Pancreas (tissue), 10 donors: Measurements from ENCODE around the gene NRSN2. TPM values are rescaled to one million over a fixed set of nuclear protein-coding genes. Genes with fewer than 3 reads are reported as not detected.

ENCODE experiments used
- ATAC-seq, 4 donors: fragments of 200-7000 bp; cut with Tn5 transposase; one replicate each; pipeline versions ENCODE4 v1.8.0 to v1.9.1; 2020; ENCODE audit warnings: mild to moderate bottlenecking in 4 of 4, moderate library complexity in 4 of 4
- DNase-seq, 6 donors: peaks; one replicate each; pipeline ENCODE4 v3.0.0-alpha.2; 2020
- FAIRE-seq: peaks from 2 replicates; lab custom pipeline; 2012; peaks lifted over from hg19 to GRCh38; lab: Jason Lieb, UNC
- H3K27ac ChIP-seq, 4 donors: fragments of 200-600 bp; sonication (generic); 1 replicate in 3 of 4; 2 replicates in 1 of 4; pipeline versions ENCODE4 v1.5.0 to v1.8.0; 2020
- H3K27me3 ChIP-seq, 4 donors: fragments of 200-600 bp; one replicate each; pipeline ENCODE4 v1.8.0; 2021
- H3K36me3 ChIP-seq, 3 donors: fragments of 200-600 bp; sonication (generic) in 1 of 3; one replicate each; pipeline versions ENCODE4 v1.5.0 to v1.8.0; 2020 to 2021
- H3K4me1 ChIP-seq, 3 donors: fragments of 200-600 bp; one replicate each; pipeline ENCODE4 v1.8.0; 2021
- H3K4me3 ChIP-seq, 4 donors: fragments of 200-600 bp; sonication (generic) in 2 of 4; one replicate each; pipeline versions ENCODE4 v1.5.0 to v1.8.0; 2020 to 2021
- H3K9me3 ChIP-seq, 4 donors: fragments of 200-600 bp; one replicate each; pipeline ENCODE4 v1.8.0; 2021
- CTCF ChIP-seq, 4 donors: fragments of 200-600 bp; sonication (generic) in 3 of 4; IDR thresholded peaks; one replicate each; pipeline versions ENCODE4 v1.5.0 to v1.8.0; 2021; ENCODE audit warnings: antibody characterized with exemption in 4 of 4
- WGBS, 2 donors: extraction: QIAGEN DNeasy Blood & Tissue Kit; methylation state at CpG; one replicate each; pipeline ENCODE4 v1.1.7; 2013; 5-methylcytosine and 5-hydroxymethylcytosine counted together
- intact Hi-C, 3 donors: fragments of 100-400 bp; cut with DNase I; formaldehyde crosslinking; loops; one replicate each; pipeline versions ENCODE4 v1.11.1 to v1.14.2; 2022
- polyA plus RNA-seq, 2 donors: library from polyadenylated mRNA; stranded (reverse); fragments of 200-250 nt; gene quantifications; one replicate each; pipeline ENCODE4 v1.2.3, GENCODE V29; 2013
- total RNA-seq, 6 donors: library from RNA; stranded (reverse); fragmentation: NEBNext Ultra II Directional in 4 of 6; extraction: Animal tissue kit (Norgen Biotek cat#: 25700) in 4 of 6; gene quantifications; one replicate each; pipeline versions ENCODE4 v1.2.1 to v1.2.4, GENCODE V29; 2021 to 2023
- donor health status: healthy with polysubstance abuse.
- donor health status: DM: no; HTN: no; CAD: no; lungs with moderate emphysema.
- donor health status: DM: no; HTN: no; CAD: no.
- donor health status: control.
- donor health status: control.
- donor health status: Bipolar disorder and iron deficiency.
- donor health status: DM: yes; HTN: yes; CAD: no.
- donor health status: DM: no; HTN: no; CAD: no.
- donor health status: DM: no; HTN: no; CAD: no.
- donor health status: DM: yes; HTN: yes; CAD: no.

Gene NRSN2
- total and polyA plus RNA-seq, 8 donors = 10.7 to 41.3 (median 18.2) TPM

- peak; percentile 45 to 70 (median 61) for ATAC-seq
- H3K4me3 ChIP-seq = peak overlapping the region; percentile 53 to 80 (median 65)
- H3K36me3 ChIP-seq = no peaks in the 10 kb centered on the region
- intact Hi-C loops = no loop called here
- DNase-seq = peak in 5 of 6 donors; percentile 43 to 85 (median 80)
- FAIRE-seq = no peak
- H3K27ac ChIP-seq = peak overlapping the region; percentile 69 to 89 (median 79)
- H3K9me3 ChIP-seq = no peaks in the 10 kb centered on the region
- 0 to 1% methylated on average over 81 to 93 of the region's 93 CpGs for WGBS, 2 donors
- no peaks in the 10 kb centered on the region for H3K27me3 ChIP-seq
- no peaks in the 10 kb centered on the region for H3K4me1 ChIP-seq
- no peak for TF ChIP-seq CTCF (IDR thresholded peaks at IDR 0.05)
Observed at GRCh38 chr20:380763-381580, 34.1 kb downstream of the NRSN2 start.

GRCh38 chr20:381581-382290 lies 34.8 kb downstream of the NRSN2 start:
- H3K4me1 ChIP-seq = no peaks in the 10 kb centered on the region
- H3K27me3 ChIP-seq = no peaks in the 10 kb centered on the region
- intact Hi-C loops = no loop called here
- H3K9me3 ChIP-seq = no peaks in the 10 kb centered on the region
- DNase-seq = peak; percentile 81 to 92 (median 85)
- ATAC-seq = peak; percentile 80 to 89 (median 86)
- H3K4me3 ChIP-seq = peak overlapping the region; percentile 53 to 80 (median 65)
- H3K27ac ChIP-seq = peak overlapping the region; percentile 69 to 89 (median 79)
- no peaks in the 10 kb centered on the region for H3K36me3 ChIP-seq
- 1 to 2% methylated on average over 30 to 45 of the region's 49 CpGs for WGBS, 2 donors
- FAIRE-seq = no peak
- TF ChIP-seq CTCF (IDR thresholded peaks at IDR 0.05) = no peak

- Histone ChIP-seq H3K36me3 (no peaks in the 10 kb centered on the region), H3K4me1 (no peaks in the 10 kb centered on the region), H3K27ac (peak overlapping the region in 2 of 4 donors; percentile 75 to 89), H3K27me3 (no peaks in the 10 kb centered on the region), H3K9me3 (no peaks in the 10 kb centered on the region), H3K4me3 (peak overlapping the region in 2 of 4 donors; percentile 70 to 80)
- peak in 2 of 6 donors; percentile 56 to 72 for DNase-seq
- no peak for FAIRE-seq
- peak; percentile 19 to 31 (median 26) for ATAC-seq
- TF ChIP-seq CTCF (IDR thresholded peaks at IDR 0.05) = no peak
- intact Hi-C loops = no loop called here
- WGBS, 2 donors = 58 to 65% methylated on average over 8 of the region's 8 CpGs
Observed at GRCh38 chr20:382291-383115, 35.6 kb downstream of the NRSN2 start.

- peaks cover 0 to 2% (median 0%) of the 10 kb centered on the region in 3 donors for H3K4me1 ChIP-seq
- no peak for TF ChIP-seq CTCF (IDR thresholded peaks at IDR 0.05)
- WGBS, 2 donors = 61 to 80% methylated on average over 5 of the region's 5 CpGs
- intact Hi-C loops = no loop called here
- H3K36me3 ChIP-seq = no peaks in the 10 kb centered on the region
- H3K4me3 ChIP-seq = no peak overlapping the region
- H3K9me3 ChIP-seq = no peaks in the 10 kb centered on the region
- FAIRE-seq = no peak
- DNase-seq = no peak
- ATAC-seq = no peak
- H3K27ac ChIP-seq = no peak overlapping the region
- no peaks in the 10 kb centered on the region for H3K27me3 ChIP-seq
Observed at GRCh38 chr20:383889-384288, 37.0 kb downstream of the NRSN2 start.
